Nephron progenitor cell (in vitro differentiated cells): ENCODE data around the gene P2RY8.

Source experiments
- DNase-seq: peaks from one replicate; pipeline ENCODE4 v3.0.0; 2021
- H3K27ac Mint-ChIP-seq: 2 replicates; pipeline ENCODE4 v1.8.0; 2021; ENCODE audit warnings: mild to moderate bottlenecking, moderate library complexity, mixed read lengths
- H3K27me3 Mint-ChIP-seq: 2 replicates; pipeline ENCODE4 v1.8.0; 2021; ENCODE audit warnings: mild to moderate bottlenecking, low read depth, mixed read lengths; ENCODE audit not compliant: poor library complexity
- H3K36me3 Mint-ChIP-seq: 2 replicates; pipeline ENCODE4 v1.8.0; 2021; ENCODE audit warnings: low read depth, mixed read lengths
- H3K4me1 Mint-ChIP-seq: 2 replicates; pipeline ENCODE4 v1.8.0; 2021; ENCODE audit warnings: mixed read lengths
- H3K4me3 Mint-ChIP-seq: 2 replicates; pipeline ENCODE4 v1.8.0; 2021; ENCODE audit warnings: mild to moderate bottlenecking, moderate library complexity, mixed read lengths
- H3K9me3 Mint-ChIP-seq: 2 replicates; pipeline ENCODE4 v1.8.0; 2021; ENCODE audit warnings: mild to moderate bottlenecking, moderate library complexity, mixed read lengths
- CTCF ChIP-seq: fragments of 200-600 bp; sonication (generic); IDR thresholded peaks from 2 replicates; pipeline ENCODE4 v1.5.0; 2021; ENCODE audit warnings: antibody characterized with exemption

P2RY8 gene

GRCh38 chrX:1534301-1535168 lies 2.5 kb downstream of the P2RY8 start:
- TF ChIP-seq CTCF: no peak
- no peak overlapping the region for H3K27ac Mint-ChIP-seq
- DNase-seq: peak; percentile 16
- no peak overlapping the region for H3K4me3 Mint-ChIP-seq
- H3K36me3 Mint-ChIP-seq: no peaks in the 10 kb centered on the region
- no peaks in the 10 kb centered on the region for H3K27me3 Mint-ChIP-seq
- no peaks in the 10 kb centered on the region for H3K9me3 Mint-ChIP-seq
- H3K4me1 Mint-ChIP-seq: peaks cover 12% of the 10 kb centered on the region

DNA sequence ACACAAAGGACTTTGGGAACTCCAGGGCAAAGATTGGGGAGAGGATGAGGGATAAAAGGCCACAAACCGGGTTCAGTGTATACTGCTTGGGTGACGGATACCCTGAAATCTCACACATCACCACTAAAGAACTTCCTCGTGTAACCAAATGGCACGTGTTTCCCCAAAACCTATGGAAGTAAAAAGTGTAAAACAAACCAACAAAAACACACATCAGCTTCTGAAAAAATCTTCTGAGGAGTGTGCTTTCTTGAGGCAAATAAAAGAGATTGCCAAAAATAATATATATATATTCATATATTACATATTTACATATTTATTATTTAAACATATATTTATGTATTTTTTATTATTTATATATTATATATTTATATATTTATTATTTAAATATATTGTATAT lies 3.9 kb downstream of the P2RY8 start:
- Mint-ChIP-seq H3K27me3 (no peaks in the 10 kb centered on the region), H3K4me3 (no peak overlapping the region), H3K4me1 (peaks cover 12% of the 10 kb centered on the region), H3K9me3 (no peaks in the 10 kb centered on the region), H3K27ac (no peak overlapping the region), H3K36me3 (no peaks in the 10 kb centered on the region)
- no peak for TF ChIP-seq CTCF
- no peak for DNase-seq

GRCh38 chrX:1531096-1531890 lies 5.7 kb downstream of the P2RY8 start:
- DNase-seq: no peak
- H3K27ac Mint-ChIP-seq: no peak overlapping the region
- H3K9me3 Mint-ChIP-seq: no peaks in the 10 kb centered on the region
- no peaks in the 10 kb centered on the region for H3K27me3 Mint-ChIP-seq
- H3K4me3 Mint-ChIP-seq: no peak overlapping the region
- H3K4me1 Mint-ChIP-seq: no peaks in the 10 kb centered on the region
- no peaks in the 10 kb centered on the region for H3K36me3 Mint-ChIP-seq
- TF ChIP-seq CTCF: no peak

- DNase-seq: no peak
- H3K4me3 Mint-ChIP-seq: no peak overlapping the region
- no peaks in the 10 kb centered on the region for H3K27me3 Mint-ChIP-seq
- TF ChIP-seq CTCF: no peak
- H3K27ac Mint-ChIP-seq: no peak overlapping the region
- H3K36me3 Mint-ChIP-seq: no peaks in the 10 kb centered on the region
- no peaks in the 10 kb centered on the region for H3K9me3 Mint-ChIP-seq
- H3K4me1 Mint-ChIP-seq: no peaks in the 10 kb centered on the region
Measured at GRCh38 chrX:1529756-1530155, 7.2 kb downstream of the P2RY8 start.

- Mint-ChIP-seq H3K27ac (no peak overlapping the region), H3K36me3 (no peaks in the 10 kb centered on the region), H3K27me3 (no peaks in the 10 kb centered on the region), H3K9me3 (no peaks in the 10 kb centered on the region), H3K4me1 (no peaks in the 10 kb centered on the region), H3K4me3 (no peak overlapping the region)
- DNase-seq: no peak
- TF ChIP-seq CTCF: no peak
Measured at GRCh38 chrX:1529328-1529727, 7.7 kb downstream of the P2RY8 start.
